HepG2 (cell line): ENCODE results near the gene S100P. TPM values are rescaled to one million over a fixed set of nuclear protein-coding genes. Genes with fewer than 3 reads are reported as not detected.

Experiments used
- BHLHE40 ChIP-seq: IDR thresholded peaks from 2 replicates; pipeline ENCODE4 v1.6.1; 2011; ENCODE audit warnings: low read length, improper control_type of control experiment
- CENPT ChIP-seq: sonication (generic); formaldehyde crosslinking; IDR thresholded peaks from 2 replicates; pipeline ENCODE4 v1.8.0; 2022; ENCODE audit warnings: low read depth, mild to moderate bottlenecking, moderate library complexity, missing genetic modification reagents
- GTF2F1 ChIP-seq: fragments of 150-350 bp; IDR thresholded peaks from 2 replicates; pipeline ENCODE4 v1.6.1; 2014; ENCODE audit warnings: low read length
- HDAC1 ChIP-seq: sonication (generic); formaldehyde crosslinking; IDR thresholded peaks from 2 replicates; pipeline ENCODE4 v1.5.1; 2020; ENCODE audit warnings: mild to moderate bottlenecking, missing genetic modification reagents
- HIVEP1 ChIP-seq: sonication (generic); formaldehyde crosslinking; IDR thresholded peaks from 2 replicates; pipeline ENCODE4 v1.4.0; 2020; ENCODE audit warnings: mild to moderate bottlenecking, missing genetic modification reagents
- HOXA9 ChIP-seq: sonication (generic); formaldehyde crosslinking; IDR thresholded peaks from 2 replicates; pipeline ENCODE4 v1.8.1; 2022; ENCODE audit warnings: missing genetic modification reagents, mild to moderate bottlenecking, moderate library complexity, borderline replicate concordance
- KLF9 ChIP-seq: IDR thresholded peaks from 2 replicates; pipeline ENCODE4 v1.6.1; 2016; ENCODE audit warnings: low read depth
- PAX8 ChIP-seq: sonication (generic); formaldehyde crosslinking; IDR thresholded peaks from 2 replicates; pipeline ENCODE4 v1.8.0; 2022; ENCODE audit warnings: mild to moderate bottlenecking, missing genetic modification reagents, borderline replicate concordance
- POLR2A ChIP-seq, 2 experiments: IDR thresholded peaks; 2 replicates each; pipeline ENCODE4 v1.6.1; 2011; ENCODE audit warnings: low read depth in 2 of 2, low read length in 2 of 2, mild to moderate bottlenecking in 1 of 2, moderate library complexity in 1 of 2; ENCODE audit not compliant: insufficient read depth in 1 of 2
- RBFOX2 ChIP-seq: fragments of 200-400 bp; formaldehyde crosslinking; IDR thresholded peaks from 2 replicates; pipeline ENCODE4 v1.6.1; 2017; ENCODE audit warnings: low read depth, mild to moderate bottlenecking, low read length
- SMARCE1 ChIP-seq: fragments of 450-650 bp; IDR thresholded peaks from 2 replicates; pipeline ENCODE4 v1.6.1; 2017; ENCODE audit warnings: borderline replicate concordance
- SP2 ChIP-seq: sonication (generic); formaldehyde crosslinking; IDR thresholded peaks from 2 replicates; pipeline ENCODE4 v1.5.1; 2020; ENCODE audit warnings: mild to moderate bottlenecking, missing genetic modification reagents
- SRSF1 ChIP-seq: fragments of 200-400 bp; formaldehyde crosslinking; optimal IDR thresholded peaks from 2 replicates; pipeline ENCODE3; 2017; ENCODE audit warnings: mild to moderate bottlenecking, low read depth, low read length, moderate library complexity
- TFAP4 ChIP-seq: sonication (generic); IDR thresholded peaks from 2 replicates; pipeline ENCODE4 v1.6.1; 2016; ENCODE audit warnings: low read depth, borderline replicate concordance
- TIGD3 ChIP-seq: sonication (generic); formaldehyde crosslinking; IDR thresholded peaks from 2 replicates; pipeline ENCODE4 v1.5.1; 2020; ENCODE audit warnings: mild to moderate bottlenecking, missing genetic modification reagents, borderline replicate concordance
- TMF1 ChIP-seq: sonication (generic); formaldehyde crosslinking; IDR thresholded peaks from 2 replicates; pipeline ENCODE4 v1.8.1; 2022; ENCODE audit warnings: low read depth, missing genetic modification reagents
- WIZ ChIP-seq: sonication (generic); formaldehyde crosslinking; IDR thresholded peaks from 2 replicates; pipeline ENCODE4 v1.5.1; 2020; ENCODE audit warnings: mild to moderate bottlenecking, missing genetic modification reagents
- ZNF124 ChIP-seq: sonication (generic); formaldehyde crosslinking; IDR thresholded peaks from 2 replicates; pipeline ENCODE4 v1.4.0; 2020; ENCODE audit warnings: missing genetic modification reagents
- ZNF547 ChIP-seq: sonication (generic); formaldehyde crosslinking; IDR thresholded peaks from 2 replicates; pipeline ENCODE4 v1.5.1; 2020; ENCODE audit warnings: mild to moderate bottlenecking, missing genetic modification reagents
- ZNF558 ChIP-seq: sonication (generic); formaldehyde crosslinking; IDR thresholded peaks from 2 replicates; pipeline ENCODE4 v1.9.0; 2022; ENCODE audit warnings: mild to moderate bottlenecking, missing genetic modification reagents, borderline replicate concordance
- ZNF644 ChIP-seq: IDR thresholded peaks from 2 replicates; pipeline ENCODE4 v1.6.1; 2016; ENCODE audit warnings: low read depth
- ZNF678 ChIP-seq: sonication (generic); formaldehyde crosslinking; IDR thresholded peaks from 2 replicates; pipeline ENCODE4 v1.4.0; 2020; ENCODE audit warnings: mild to moderate bottlenecking, missing genetic modification reagents
- ZNF772 ChIP-seq: sonication (generic); formaldehyde crosslinking; IDR thresholded peaks from 2 replicates; pipeline ENCODE4 v1.5.0; 2020; ENCODE audit warnings: mild to moderate bottlenecking, missing genetic modification reagents
- ZNF841 ChIP-seq: sonication (generic); formaldehyde crosslinking; IDR thresholded peaks from 2 replicates; pipeline ENCODE4 v1.8.1; 2023; ENCODE audit warnings: missing genetic modification reagents, borderline replicate concordance
- ZNF850 ChIP-seq: sonication (generic); formaldehyde crosslinking; conservative IDR thresholded peaks from 2 replicates; pipeline ENCODE4 v1.9.0; 2021; ENCODE audit warnings: mild to moderate bottlenecking, missing genetic modification reagents
- polyA plus RNA-seq, 8 experiments: library from polyadenylated mRNA; depleted of rRNA in 3 of 8; stranded (reverse) in 7 of 8; unstranded in 1 of 8; fragments of >200 nt; fragmentation: Illumina TruSeq in 4 of 8; extraction: Trizol in 4 of 8; gene quantifications; 2 replicates each; pipeline versions ENCODE4 v1.2.1 to v1.2.3, GENCODE V29; 2011 to 2016; ENCODE audit warnings: low read depth in 4 of 8, missing spikeins in 1 of 8, mixed read lengths in 1 of 8; ENCODE audit not compliant: insufficient read depth in 1 of 8
- total RNA-seq, 5 experiments: library from RNA; depleted of rRNA; stranded (reverse); fragments of >200 nt; fragmentation: Illumina TruSeq; extraction: Trizol; gene quantifications; 2 replicates each; pipeline ENCODE4 v1.2.3, GENCODE V29; 2016; ENCODE audit warnings: low read depth in 1 of 5

S100P gene
- total and polyA plus RNA-seq, 2 of the 13 experiments (the other 11 are each of a cell fraction or from before 2014, with no cell fraction given), result 278 to 1,649 TPM

GRCh38 chr4:6673660-6674499 lies 19.8 kb upstream of the S100P start (continued):
- peak; percentile 96 for TF ChIP-seq ZNF772 (CRISPR knock-in tag)
- peak; percentile 43; the same call in 1 of the 2 replicates for TF ChIP-seq BHLHE40
- TF ChIP-seq SMARCE1, result no peak
- TF ChIP-seq HOXA9 (CRISPR knock-in tag), result peak; percentile 96; the same call in 1 of the 2 replicates
- TF ChIP-seq CENPT, result peak; percentile 91; the same call in 1 of the 2 replicates
- TF ChIP-seq WIZ (CRISPR knock-in tag), result peak; percentile 27; the same call in 1 of the 2 replicates
- TF ChIP-seq GTF2F1, result no peak
- no peak for TF ChIP-seq HIVEP1 (CRISPR knock-in tag)
- TF ChIP-seq ZNF547 (CRISPR knock-in tag), result no peak; the same call in 1 of the 2 replicates
- peak; percentile 43; the same call in 1 of the 2 replicates for TF ChIP-seq ZNF124 (CRISPR knock-in tag)
- no peak; the same call in 1 of the 2 replicates for TF ChIP-seq TIGD3 (CRISPR knock-in tag)
- no peak for TF ChIP-seq ZNF841 (CRISPR knock-in tag)
- TF ChIP-seq POLR2A (IDR thresholded peaks at IDR 0.05; ENCODE audit: insufficient read depth in 1 of 2, low read depth in 2 of 2, low read length in 2 of 2), result peak in 1 of 2 experiments; percentile 35; a peak in 1 of 4 replicates
- peak; percentile 30; the same call in 1 of the 2 replicates for TF ChIP-seq TFAP4
- peak; percentile 39; the same call in 1 of the 2 replicates for TF ChIP-seq PAX8 (CRISPR knock-in tag)
- TF ChIP-seq ZNF850 (CRISPR knock-in tag), result peak; percentile 87; the same call in 1 of the 2 replicates
- no peak for TF ChIP-seq SRSF1
- no peak; the same call in 1 of the 2 replicates for TF ChIP-seq TMF1
- TF ChIP-seq HDAC1 (CRISPR knock-in tag), result peak; percentile 74
- no peak; the same call in 1 of the 2 replicates for TF ChIP-seq SP2
- peak; percentile 63; the same call in 1 of the 2 replicates for TF ChIP-seq ZNF678 (CRISPR knock-in tag)
- TF ChIP-seq ZNF558 (CRISPR knock-in tag), result no peak; the same call in 1 of the 2 replicates
- TF ChIP-seq ZNF644 (CRISPR knock-in tag), result no peak
- peak; percentile 92 for TF ChIP-seq RBFOX2
- no peak for TF ChIP-seq KLF9
